Measurements from ENCODE around the gene MFAP3.

Gene MFAP3

DNA sequence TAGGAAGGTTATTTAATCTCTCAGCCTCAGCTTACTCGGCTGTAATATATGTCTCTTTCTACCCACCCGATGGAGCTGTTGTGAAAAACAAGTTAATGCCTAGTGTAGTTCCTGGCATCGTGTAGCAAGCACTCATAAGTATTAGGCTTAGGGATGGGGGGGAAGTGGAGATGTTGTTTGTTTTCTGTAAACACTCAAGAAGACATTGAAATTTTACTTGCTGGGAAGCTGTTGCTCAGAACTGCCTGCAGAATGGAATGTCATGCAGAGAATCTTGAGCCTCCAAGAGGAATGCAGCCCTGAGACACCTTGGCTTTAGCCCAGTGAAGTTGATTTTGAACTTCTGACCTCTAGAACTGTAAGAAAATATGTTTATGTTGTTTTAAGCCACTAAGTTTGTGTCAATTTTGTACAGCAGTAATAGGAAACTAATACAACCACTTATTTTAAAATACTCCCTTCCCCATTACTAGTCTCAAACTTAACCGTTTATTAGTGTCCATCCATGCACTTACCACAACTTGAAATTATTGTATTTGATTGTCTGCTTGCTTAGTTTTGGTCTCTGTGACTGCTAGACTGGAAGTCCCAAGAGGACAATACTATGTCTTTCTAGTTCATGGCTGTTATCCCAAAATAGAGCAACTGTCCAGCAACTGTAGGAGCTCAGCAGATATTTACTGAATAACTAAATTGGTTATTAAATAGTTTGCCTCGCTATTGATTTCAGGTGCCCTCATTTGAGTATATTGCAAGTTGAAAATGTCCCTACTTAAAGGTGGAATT is 53.8 kb downstream of the MFAP3 start:
- DNase-seq (ENCODE audit: low read depth): no peak

DNA sequence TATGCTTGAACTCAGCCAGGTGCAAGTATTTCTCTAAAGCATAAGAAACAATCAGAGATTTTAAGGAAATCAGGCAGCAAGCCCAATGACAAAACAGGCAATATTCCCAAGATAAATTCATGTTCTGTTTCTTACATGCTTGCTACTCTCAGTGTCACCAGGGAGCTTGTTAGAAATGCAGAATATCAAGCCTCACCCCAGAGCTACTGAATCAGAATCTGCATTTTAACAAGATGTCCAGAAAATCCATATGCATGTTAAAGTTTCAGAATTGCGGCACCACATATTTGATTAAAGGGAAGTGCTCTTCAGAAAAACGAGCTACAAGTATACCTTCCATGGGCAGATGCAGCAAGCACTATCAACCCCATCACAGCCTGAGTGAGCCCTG is 54.4 kb downstream of the MFAP3 start:
- no peak for DNase-seq (ENCODE audit: low read depth)

DNA sequence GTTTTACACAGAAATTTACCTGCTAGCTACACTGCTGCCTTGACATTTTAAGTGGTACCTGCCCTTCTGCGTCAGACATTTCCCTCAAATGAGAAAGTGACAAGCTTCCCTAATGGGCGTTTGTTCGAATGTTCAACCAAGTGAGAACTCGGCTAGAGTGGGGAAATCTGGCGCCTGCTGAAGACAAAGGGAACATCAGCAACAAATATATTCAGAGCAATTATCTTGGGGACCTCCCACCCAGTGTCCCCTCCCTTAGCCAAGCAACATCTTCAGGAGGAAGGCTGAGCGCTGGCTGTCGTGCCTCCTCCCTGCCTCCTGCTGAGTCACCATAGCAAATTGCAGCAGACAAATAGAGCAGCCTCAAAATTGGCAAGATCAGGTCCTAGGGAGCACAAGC is 57.1 kb downstream of the MFAP3 start:
- no peak for DNase-seq (ENCODE audit: low read depth)

DNA sequence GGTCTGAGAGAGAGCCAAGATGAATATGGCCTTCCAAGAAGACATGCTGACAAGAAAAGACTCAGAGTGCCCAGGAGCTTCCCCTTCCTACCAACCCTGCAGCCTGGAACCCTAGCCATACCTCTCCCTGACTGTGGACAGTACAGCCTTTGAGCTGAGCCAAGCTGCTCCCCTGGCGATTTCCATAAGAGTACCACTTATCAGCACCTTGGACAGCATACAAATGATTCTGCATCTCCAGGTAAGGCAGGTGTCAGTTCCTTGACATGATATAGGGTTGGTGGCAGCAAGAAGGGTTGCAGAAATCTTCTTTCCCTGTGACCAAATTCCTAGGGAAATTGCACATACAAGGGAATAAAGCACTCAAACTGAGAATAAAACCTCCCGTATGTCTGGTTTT is 58.3 kb downstream of the MFAP3 start:
- DNase-seq (ENCODE audit: low read depth): no peak

DNA sequence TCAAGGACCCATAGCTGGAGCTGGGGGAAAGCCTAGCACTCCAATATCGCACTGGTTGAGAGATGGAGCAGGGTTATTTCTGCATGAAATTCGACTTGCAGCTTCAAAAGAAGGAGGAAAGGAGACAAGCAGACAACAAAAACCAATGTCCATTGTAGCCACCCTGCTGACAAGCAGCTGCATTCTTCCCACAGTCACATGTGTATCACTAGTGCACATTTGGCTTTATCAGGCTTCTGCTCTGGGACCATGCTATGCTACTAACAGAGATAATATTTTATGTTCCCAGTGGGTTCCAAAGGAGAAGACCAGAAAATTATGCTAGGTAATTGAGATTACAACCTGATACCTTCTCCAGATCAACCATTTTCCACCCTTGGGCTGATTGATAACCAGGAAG is 59.7 kb downstream of the MFAP3 start:
- DNase-seq (ENCODE audit: low read depth): no peak

DNA sequence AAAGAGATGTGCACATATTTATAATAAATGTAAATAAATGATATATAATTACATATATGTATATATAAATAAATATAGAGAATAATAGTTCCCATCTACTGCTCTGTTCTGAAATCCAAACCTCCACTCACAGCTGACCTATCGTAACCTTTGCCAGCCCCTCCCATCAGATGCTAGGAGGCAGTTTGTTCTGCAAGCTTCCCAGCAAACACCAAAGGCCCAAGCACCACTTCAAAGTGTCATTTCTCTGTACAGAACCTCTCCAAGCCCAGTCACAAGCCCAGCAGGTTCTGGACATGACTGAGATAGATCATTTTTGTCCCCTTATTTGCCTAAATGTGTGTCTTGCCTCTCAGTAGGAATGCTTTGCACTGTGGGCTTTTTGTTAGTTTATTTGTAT is 62.4 kb downstream of the MFAP3 start:
- no peak for DNase-seq (ENCODE audit: low read depth)

DNA sequence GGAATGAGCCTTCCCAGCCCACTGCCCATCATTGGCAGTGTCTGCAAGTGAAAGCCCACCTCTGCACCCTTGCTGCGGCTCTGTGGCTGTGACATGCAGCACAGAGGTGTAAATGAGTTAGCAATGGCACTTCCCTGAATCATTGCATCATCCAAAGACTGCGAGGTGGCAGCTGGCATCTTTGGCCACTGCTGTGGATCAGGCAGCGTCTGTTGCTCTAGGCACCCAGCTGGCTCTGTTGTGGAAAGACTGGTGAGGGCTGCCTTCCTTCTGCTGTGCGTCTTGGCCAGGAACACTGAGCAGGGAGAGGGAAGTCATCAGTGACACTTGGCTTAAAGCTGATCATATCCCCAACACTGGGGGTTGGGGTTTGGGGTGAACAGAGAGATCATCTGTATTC is 64.5 kb downstream of the MFAP3 start:
- DNase-seq (ENCODE audit: low read depth): no peak
